PC-3 (cell line): ENCODE results near the gene PIK3R3. TPM values are rescaled to one million over a fixed set of nuclear protein-coding genes. Genes with fewer than 3 reads are reported as not detected.

Experiments used
- ATAC-seq: fragments of 200-7000 bp; cut with Tn5 transposase; 2 replicates; pipeline ENCODE4 v1.9.1; 2020; ENCODE audit warnings: mild to moderate bottlenecking, moderate library complexity
- BruUV-seq: library from RNA; stranded (reverse); fragments of 400-500 nt; replicated peaks from 2 replicates; lab custom pipeline; 2021; lab: Mats Ljungman, UMichigan
- CTCF ChIA-PET: fragments of 300-600 bp; sonication (Branson Sonifier 250); formaldehyde crosslinking; loops from one replicate; lab custom pipeline; 2022; ENCODE audit warnings: antibody characterized with exemption; lab: Charles Lee
- POLR2A ChIA-PET: fragments of 300-600 bp; sonication (Branson Sonifier 250); formaldehyde crosslinking; loops from one replicate; lab custom pipeline; 2022; ENCODE audit warnings: antibody characterized with exemption; ENCODE audit not compliant: unreplicated experiment; lab: Charles Lee
- DNase-seq: peaks from one replicate; pipeline ENCODE4 v3.0.0-alpha.2; 2015
- H2AFZ ChIP-seq: fragments of 300-600 bp; sonication (generic); 2 replicates; pipeline ENCODE4 v1.6.0; 2016; ENCODE audit warnings: antibody characterized with exemption, low read length
- H3F3A ChIP-seq: fragments of 300-600 bp; sonication (generic); one replicate; pipeline ENCODE4 v1.6.0; 2017; ENCODE audit warnings: antibody characterized with exemption, low read length, control low read depth, mild to moderate bottlenecking; ENCODE audit not compliant: unreplicated experiment
- H3K27ac ChIP-seq: fragments of 300-600 bp; sonication (generic); 2 replicates; pipeline ENCODE4 v1.5.1; 2016; ENCODE audit warnings: mild to moderate bottlenecking, low read length
- H3K27me3 ChIP-seq: fragments of 300-600 bp; sonication (generic); 2 replicates; pipeline ENCODE4 v1.6.1; 2016; ENCODE audit warnings: low read length, mixed read lengths
- H3K36me3 ChIP-seq: fragments of 300-600 bp; sonication (generic); 2 replicates; pipeline ENCODE4 v1.6.1; 2016; ENCODE audit warnings: low read depth, mixed run types, low read length, mixed read lengths
- H3K4me1 ChIP-seq: fragments of 300-600 bp; sonication (generic); 2 replicates; pipeline ENCODE4 v1.5.1; 2016; ENCODE audit warnings: low read length; ENCODE audit not compliant: insufficient read depth
- H3K4me2 ChIP-seq: fragments of 300-600 bp; sonication (generic); 2 replicates; pipeline ENCODE4 v1.6.0; 2016; ENCODE audit warnings: low read length
- H3K4me3 ChIP-seq: fragments of 300-600 bp; sonication (generic); 2 replicates; pipeline ENCODE4 v1.5.1; 2016; ENCODE audit warnings: mild to moderate bottlenecking, low read length, mixed read lengths
- H3K79me2 ChIP-seq: fragments of 300-600 bp; sonication (generic); 2 replicates; pipeline ENCODE4 v1.6.1; 2017; ENCODE audit warnings: low read length, mixed read lengths
- H3K9ac ChIP-seq: fragments of 300-600 bp; sonication (generic); 2 replicates; pipeline ENCODE4 v1.6.0; 2016; ENCODE audit warnings: mild to moderate bottlenecking, low read length
- H3K9me2 ChIP-seq: fragments of 300-600 bp; sonication (generic); replicated peaks from 2 replicates; pipeline ENCODE4 v1.6.1; 2016; ENCODE audit warnings: mixed run types, low read length, mixed read lengths
- H3K9me3 ChIP-seq: fragments of 300-600 bp; sonication (generic); 2 replicates; pipeline ENCODE4 v1.6.1; 2016; ENCODE audit warnings: low read length, mixed read lengths
- H4K20me1 ChIP-seq: fragments of 300-600 bp; sonication (generic); 2 replicates; pipeline ENCODE4 v1.6.1; 2016; ENCODE audit warnings: low read length, mixed read lengths
- EZH2 ChIP-seq: fragments of 300-600 bp; sonication (generic); IDR thresholded peaks from one replicate; pipeline ENCODE4 v1.6.1; 2017; ENCODE audit warnings: antibody characterized with exemption, mild to moderate bottlenecking, low read length; ENCODE audit not compliant: unreplicated experiment
- EZH2phosphoT487 ChIP-seq: fragments of 300-600 bp; sonication (generic); IDR thresholded peaks from 2 replicates; pipeline ENCODE4 v1.6.1; 2018; ENCODE audit warnings: mild to moderate bottlenecking, antibody characterized with exemption, low read length, borderline replicate concordance
- intact Hi-C: fragments of 100-400 bp; cut with micrococcal nuclease; formaldehyde crosslinking; loops from 2 replicates; pipeline ENCODE4 v1.9.0; 2023
- total RNA-seq: library from RNA; depleted of rRNA; stranded (reverse); fragments of >200 nt; gene quantifications from 2 replicates; pipeline ENCODE4 v1.2.3, GENCODE V29; 2014
- TF ChIP-seq, protein P1 (sequence below): fragments of 300-600 bp; sonication (generic); conservative IDR thresholded peaks from 2 replicates; pipeline ENCODE4 v1.5.1; 2017; ENCODE audit warnings: antibody characterized with exemption, low read depth, mild to moderate bottlenecking, low read length

Gene PIK3R3
- total RNA-seq, 1 experiment from 2014 or later: 17.7 TPM

DNA sequence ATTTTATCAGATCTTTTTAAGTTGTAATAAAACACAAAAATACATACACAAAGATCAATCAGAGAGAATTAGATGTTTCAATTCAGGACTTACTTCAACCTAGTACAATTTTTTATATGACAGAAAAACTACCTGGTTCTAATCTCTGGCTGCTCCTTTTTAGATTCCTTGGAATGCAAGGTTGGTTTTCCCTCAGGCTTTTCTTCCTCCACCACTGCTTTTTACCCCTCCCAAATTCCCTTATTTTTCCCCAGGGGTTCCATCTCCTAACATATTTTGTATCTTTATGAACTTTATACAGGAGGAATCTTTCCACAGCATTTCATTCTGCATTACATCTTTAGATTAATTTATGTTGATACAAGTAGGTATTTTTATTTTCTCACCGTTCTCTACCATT is 33.2 kb downstream of the PIK3R3 start:
- ChIA-PET POLR2A (no interaction called here), CTCF (no interaction called here)
- H3K4me1 ChIP-seq: peaks cover 7% of the 10 kb centered on the region; the same call in 1 of the 2 replicates
- H4K20me1 ChIP-seq: no peaks in the 10 kb centered on the region
- H3K4me2 ChIP-seq: no peak overlapping the region
- no TSS peak for BruUV-seq
- no peaks in the 10 kb centered on the region for H3K9me2 ChIP-seq
- no peaks in the 10 kb centered on the region for H3K36me3 ChIP-seq
- no peak overlapping the region for H3K4me3 ChIP-seq
- H3K27me3 ChIP-seq: no peaks in the 10 kb centered on the region
- peaks cover 22% of the 10 kb centered on the region for H3K79me2 ChIP-seq
- TF ChIP-seq EZH2 (no peak), EZH2phosphoT487 (no peak)
- TF ChIP-seq, protein P1, sequence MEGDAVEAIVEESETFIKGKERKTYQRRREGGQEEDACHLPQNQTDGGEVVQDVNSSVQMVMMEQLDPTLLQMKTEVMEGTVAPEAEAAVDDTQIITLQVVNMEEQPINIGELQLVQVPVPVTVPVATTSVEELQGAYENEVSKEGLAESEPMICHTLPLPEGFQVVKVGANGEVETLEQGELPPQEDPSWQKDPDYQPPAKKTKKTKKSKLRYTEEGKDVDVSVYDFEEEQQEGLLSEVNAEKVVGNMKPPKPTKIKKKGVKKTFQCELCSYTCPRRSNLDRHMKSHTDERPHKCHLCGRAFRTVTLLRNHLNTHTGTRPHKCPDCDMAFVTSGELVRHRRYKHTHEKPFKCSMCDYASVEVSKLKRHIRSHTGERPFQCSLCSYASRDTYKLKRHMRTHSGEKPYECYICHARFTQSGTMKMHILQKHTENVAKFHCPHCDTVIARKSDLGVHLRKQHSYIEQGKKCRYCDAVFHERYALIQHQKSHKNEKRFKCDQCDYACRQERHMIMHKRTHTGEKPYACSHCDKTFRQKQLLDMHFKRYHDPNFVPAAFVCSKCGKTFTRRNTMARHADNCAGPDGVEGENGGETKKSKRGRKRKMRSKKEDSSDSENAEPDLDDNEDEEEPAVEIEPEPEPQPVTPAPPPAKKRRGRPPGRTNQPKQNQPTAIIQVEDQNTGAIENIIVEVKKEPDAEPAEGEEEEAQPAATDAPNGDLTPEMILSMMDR: no peak
- H3K27ac ChIP-seq: no peak overlapping the region
- H2AFZ ChIP-seq: no peak overlapping the region
- H3F3A ChIP-seq: no peaks in the 10 kb centered on the region
- no peaks in the 10 kb centered on the region for H3K9me3 ChIP-seq
- ATAC-seq (no peak), DNase-seq (no peak)
- intact Hi-C loops: no loop called here
- H3K9ac ChIP-seq: no peak overlapping the region

DNA sequence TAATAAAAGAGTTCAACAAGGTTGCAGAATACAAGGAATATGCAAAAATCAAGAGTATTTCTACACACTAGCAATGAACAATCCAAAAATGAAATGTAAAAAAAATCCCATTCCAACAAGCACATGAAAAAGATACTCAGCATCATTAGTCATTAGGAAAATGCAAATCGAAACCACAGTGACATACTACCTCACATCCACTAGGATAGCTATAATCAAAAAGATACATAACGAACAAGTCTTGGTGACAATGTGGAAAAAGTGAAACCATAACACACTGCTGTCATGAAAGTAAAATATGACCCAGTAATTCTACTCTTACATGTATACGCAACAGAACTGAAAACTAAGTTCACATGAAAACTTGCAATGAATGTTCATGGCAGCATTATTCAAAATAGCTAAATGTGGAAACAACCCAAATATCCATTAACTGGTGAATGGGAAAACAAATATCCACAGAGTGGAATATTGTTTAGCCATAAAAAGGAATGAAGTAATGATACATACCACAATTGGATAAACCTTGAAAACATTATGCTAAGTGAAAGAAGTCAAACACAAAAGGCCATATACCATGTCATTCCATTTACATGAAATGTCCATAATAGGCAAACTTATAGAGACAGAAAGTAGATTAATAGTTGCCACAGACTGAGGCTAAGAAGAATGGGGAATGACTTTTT is 34.3 kb downstream of the PIK3R3 start:
- Histone ChIP-seq H3K27ac (no peak overlapping the region), H3F3A (no peaks in the 10 kb centered on the region), H4K20me1 (no peaks in the 10 kb centered on the region), H3K9me2 (no peaks in the 10 kb centered on the region), H3K27me3 (no peaks in the 10 kb centered on the region), H3K9ac (no peak overlapping the region), H3K79me2 (peaks cover 27% of the 10 kb centered on the region), H3K36me3 (no peaks in the 10 kb centered on the region), H3K9me3 (no peaks in the 10 kb centered on the region), H3K4me2 (no peak overlapping the region), H2AFZ (no peak overlapping the region), H3K4me1 (peaks cover 7% of the 10 kb centered on the region; the same call in 1 of the 2 replicates), H3K4me3 (no peak overlapping the region)
- no peak for DNase-seq
- CTCF ChIA-PET: no interaction called here
- no peak for ATAC-seq
- TF ChIP-seq, protein P1: no peak
- TF ChIP-seq EZH2: no peak
- TF ChIP-seq EZH2phosphoT487: no peak
- intact Hi-C loops: no loop called here
- POLR2A ChIA-PET: no interaction called here
- BruUV-seq: no TSS peak

DNA sequence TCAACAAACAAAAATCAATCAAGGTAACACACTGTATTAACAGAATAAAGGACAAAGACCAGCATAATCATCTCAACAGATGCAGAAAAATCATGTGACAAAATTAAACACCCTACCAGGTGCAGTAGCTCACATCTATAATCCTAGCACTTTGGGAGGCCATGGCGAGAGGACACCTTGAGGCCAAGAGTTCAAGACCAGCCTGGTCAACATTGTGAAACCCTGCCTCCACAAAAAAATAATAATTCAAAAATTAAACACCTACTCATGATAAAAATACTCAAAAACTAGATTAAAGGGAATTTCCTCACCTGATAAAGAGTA is 35.3 kb downstream of the PIK3R3 start:
- no peak overlapping the region for H3K4me2 ChIP-seq
- CTCF ChIA-PET: no interaction called here
- no peak overlapping the region for H3K4me3 ChIP-seq
- H3F3A ChIP-seq: no peaks in the 10 kb centered on the region
- ATAC-seq: no peak
- H3K9me2 ChIP-seq: no peaks in the 10 kb centered on the region
- POLR2A ChIA-PET: no interaction called here
- no peak for DNase-seq
- no peak overlapping the region for H3K27ac ChIP-seq
- no TSS peak for BruUV-seq
- TF ChIP-seq EZH2: no peak
- TF ChIP-seq, protein P1: no peak
- no peak for TF ChIP-seq EZH2phosphoT487
- no peaks in the 10 kb centered on the region for H3K4me1 ChIP-seq
- peaks cover 32% of the 10 kb centered on the region for H3K79me2 ChIP-seq
- intact Hi-C loops: no loop called here
- H3K27me3 ChIP-seq: no peaks in the 10 kb centered on the region
- H2AFZ ChIP-seq: no peak overlapping the region
- no peaks in the 10 kb centered on the region for H3K9me3 ChIP-seq
- H3K36me3 ChIP-seq: no peaks in the 10 kb centered on the region
- no peaks in the 10 kb centered on the region for H4K20me1 ChIP-seq
- no peak overlapping the region for H3K9ac ChIP-seq
